ENCODE measurements around the gene STX11. TPM values are rescaled to one million over a fixed set of nuclear protein-coding genes. Genes with fewer than 3 reads are reported as not detected.

The STX11 gene
- total and polyA plus RNA-seq, 2 of the 13 experiments (the other 11 are each of a cell fraction or from before 2014, with no cell fraction given): 0.03 TPM; not detected in 1

- TF ChIP-seq REPIN1 (CRISPR knock-in tag; IDR thresholded peaks at IDR 0.05; ENCODE audit: borderline replicate concordance, low read depth) (no peak), ZNF496 (CRISPR knock-in tag; IDR thresholded peaks at IDR 0.05; ENCODE audit: insufficient replicate concordance) (no peak), ONECUT2 (CRISPR knock-in tag; IDR thresholded peaks at IDR 0.05) (no peak), ZNF580 (CRISPR knock-in tag; IDR thresholded peaks at IDR 0.05; ENCODE audit: borderline replicate concordance, low read depth) (no peak)
These were observed 81.4 kb downstream of the STX11 start (continued) for GRCh38 chr6:144231721-144232120.

GRCh38 chr6:144232176-144232831, 82.0 kb downstream of the STX11 start:
- WGBS (ENCODE audit: low lambda C conversion rate): 28% methylated on average over 4 of the region's 4 CpGs
- CTCF ChIA-PET (ENCODE audit: low intra/inter-chr PET ratio, low total read pairs): no interaction called here
- DNase-seq (ENCODE audit: low spot score) (no peak), FAIRE-seq (no peak), ATAC-seq (no peak)
- no peak overlapping the region for H3K4me3 ChIP-seq (replicated peaks in 1 of 3; ENCODE audit: insufficient read depth in 1 of 3, low read depth in 2 of 3, low read length in 3 of 3)
- H3K9ac ChIP-seq (ENCODE audit: insufficient read depth, low read depth, low read length): no peak overlapping the region
- in situ Hi-C loops (cut with HindIII; ENCODE audit: extremely low pct_ligation_motif_present, low pct_unique_long_range_greater_than_20kb): no loop called here
- no peak for TF ChIP-seq BHLHE40 (IDR thresholded peaks at IDR 0.05; ENCODE audit: low read length)
- TF ChIP-seq STAT6 (CRISPR knock-in tag; IDR thresholded peaks at IDR 0.05; ENCODE audit: borderline replicate concordance): no peak
- no peak for TF ChIP-seq AKNA (CRISPR knock-in tag; IDR thresholded peaks at IDR 0.05; ENCODE audit: borderline replicate concordance)
- no peaks in the 10 kb centered on the region for H3K9me3 ChIP-seq (ENCODE audit: low read length)
- POLR2A ChIA-PET: no interaction called here
- H4K20me1 ChIP-seq (ENCODE audit: insufficient read depth, low read length): no peaks in the 10 kb centered on the region
- H3K36me3 ChIP-seq (replicated peaks in 1 of 2; ENCODE audit: control insufficient read depth in 1 of 2, insufficient read depth in 2 of 2, low read length in 2 of 2): no peaks in the 10 kb centered on the region
- H3K4me1 ChIP-seq (ENCODE audit: insufficient read depth, low read length): no peaks in the 10 kb centered on the region
- H3K27ac ChIP-seq (ENCODE audit: extremely low read length, insufficient read depth, low read length): no peak overlapping the region
- intact Hi-C loops (cut with micrococcal nuclease; ENCODE audit: unreplicated experiment): no loop called here
- H3K79me2 ChIP-seq (ENCODE audit: insufficient read depth, low read length): no peaks in the 10 kb centered on the region
- H3K27me3 ChIP-seq (ENCODE audit: control insufficient read depth in 1 of 2, insufficient read depth in 2 of 2, low read length in 2 of 2): peaks cover 0 to 4% of the 10 kb centered on the region in 2 experiments; a peak in 2 of 5 replicates
- no peak overlapping the region for H2AFZ ChIP-seq (ENCODE audit: low read length)
- BruUV-seq (replicated peaks): no TSS peak
- no peak overlapping the region for H3K4me2 ChIP-seq (ENCODE audit: low read depth, low read length)

Data from HepG2 (cell line).